Activated T-helper 1 cell treated with Interleukin-2 at 50 U/mL for 16 hours (primary cell): Measurements from ENCODE around the gene UBE2D2.
"Not testable (repeated sequence)": the region's sequence is repeated elsewhere in the genome, so short reads cannot be mapped to it uniquely, and the experiment has no call there.

Experiments used
- DNase-seq: peaks from one replicate; pipeline ENCODE4 v3.0.0-alpha.2; 2020; ENCODE audit warnings: low read depth

Gene UBE2D2

GRCh38 chr5:139584137-139584536 is 23.0 kb downstream of the UBE2D2 start:
- no peak for DNase-seq

- not testable (repeated sequence) for DNase-seq
These were observed 27.0 kb downstream of the UBE2D2 start for GRCh38 chr5:139588116-139588515.

GRCh38 chr5:139588962-139589361 is 27.8 kb downstream of the UBE2D2 start:
- no peak for DNase-seq

GRCh38 chr5:139592289-139592688 is 31.1 kb downstream of the UBE2D2 start:
- no peak for DNase-seq

- not testable (repeated sequence) for DNase-seq
These were observed 31.9 kb downstream of the UBE2D2 start for GRCh38 chr5:139593076-139593475.

GRCh38 chr5:139593716-139594319 is 32.7 kb downstream of the UBE2D2 start:
- DNase-seq, result no peak

GRCh38 chr5:139597134-139597533 is 36.0 kb downstream of the UBE2D2 start:
- no peak for DNase-seq

GRCh38 chr5:139598601-139598965 is 37.4 kb downstream of the UBE2D2 start:
- DNase-seq, result not testable (repeated sequence)

GRCh38 chr5:139600336-139600949 is 39.3 kb downstream of the UBE2D2 start:
- no peak for DNase-seq

- no peak for DNase-seq
These were observed 40.3 kb downstream of the UBE2D2 start for GRCh38 chr5:139601429-139601828.

GRCh38 chr5:139601948-139602347 is 40.8 kb downstream of the UBE2D2 start:
- not testable (repeated sequence) for DNase-seq

GRCh38 chr5:139605887-139606286 is 44.7 kb downstream of the UBE2D2 start:
- no peak for DNase-seq

- no peak for DNase-seq
These were observed 50.8 kb downstream of the UBE2D2 start for GRCh38 chr5:139611703-139612584.

- no peak for DNase-seq
These were observed 58.7 kb downstream of the UBE2D2 start for GRCh38 chr5:139619861-139620260.

- not testable (repeated sequence) for DNase-seq
These were observed 64.3 kb downstream of the UBE2D2 start for GRCh38 chr5:139625398-139625797.

- DNase-seq, result no peak
These were observed 69.7 kb downstream of the UBE2D2 start for GRCh38 chr5:139630855-139631254.

- DNase-seq, result no peak
These were observed 70.5 kb downstream of the UBE2D2 start for GRCh38 chr5:139631520-139632165.

GRCh38 chr5:139633295-139634027 is 72.3 kb downstream of the UBE2D2 start:
- peak; percentile 39 for DNase-seq

- DNase-seq, result no peak
These were observed 72.8 kb downstream of the UBE2D2 start for GRCh38 chr5:139634028-139634325.

GRCh38 chr5:139634541-139634940 is 73.4 kb downstream of the UBE2D2 start:
- DNase-seq, result no peak

- no peak for DNase-seq
These were observed 74.1 kb downstream of the UBE2D2 start for GRCh38 chr5:139635191-139635590.

- no peak for DNase-seq
These were observed 74.6 kb downstream of the UBE2D2 start for GRCh38 chr5:139635606-139636206.
